HG03175 (cell line): Measurements from ENCODE around the gene PHKB.

ENCODE experiments used
- ATAC-seq: cut with Tn5 transposase; IDR thresholded peaks from one replicate; pipeline ENCODE4 v1.9.1; 2021; ENCODE audit warnings: mild to moderate bottlenecking, moderate library complexity; ENCODE audit not compliant: unreplicated experiment

PHKB gene

GRCh38 chr16:47722046-47722445 lies 260.9 kb downstream of the PHKB start:
- ATAC-seq: no peak

- no peak for ATAC-seq
These were observed 263.1 kb downstream of the PHKB start for GRCh38 chr16:47724115-47724785.

- ATAC-seq: no peak
These were observed 264.1 kb downstream of the PHKB start for GRCh38 chr16:47725188-47725695.

- ATAC-seq: no peak
These were observed 265.0 kb downstream of the PHKB start for GRCh38 chr16:47726031-47726675.

DNA sequence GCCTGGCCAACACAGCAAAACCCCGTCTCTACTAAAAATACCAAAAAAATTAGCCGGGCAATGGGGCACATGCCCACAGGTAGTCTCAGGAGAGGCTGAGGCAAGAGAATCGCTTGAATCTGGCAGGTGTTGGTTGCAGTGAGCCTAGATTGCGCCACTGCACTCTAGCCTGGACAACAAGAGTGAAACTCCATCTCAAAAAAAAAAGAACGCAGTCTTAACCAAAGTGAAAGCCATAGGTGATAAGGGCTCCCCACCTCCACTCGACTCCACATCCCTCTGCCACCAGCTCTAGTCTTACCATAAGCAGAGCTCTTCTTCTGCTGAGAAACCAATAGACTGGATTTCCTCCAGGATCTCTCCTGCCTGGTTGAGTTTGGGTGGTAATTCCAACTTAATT lies 266.0 kb downstream of the PHKB start:
- ATAC-seq: no peak

DNA sequence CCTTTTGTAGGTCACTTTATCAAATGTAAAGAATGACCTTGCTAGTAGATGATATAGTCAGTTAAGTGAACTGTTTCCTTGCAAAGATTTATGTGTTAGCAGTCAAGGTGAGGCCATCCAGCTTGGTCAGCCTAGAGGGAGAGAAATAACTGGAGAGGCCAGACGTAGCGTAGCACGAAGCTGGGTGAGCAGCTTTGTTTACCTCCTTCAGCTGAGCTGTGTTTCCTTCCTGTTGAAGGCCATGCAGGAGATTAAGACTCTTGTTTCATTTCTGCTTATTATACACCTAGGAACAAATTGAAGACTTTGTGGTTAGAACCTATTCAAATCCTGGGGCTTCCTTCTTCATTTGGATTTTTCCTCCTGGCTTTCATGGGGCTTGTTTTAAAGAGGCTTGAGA lies 267.1 kb downstream of the PHKB start:
- ATAC-seq: no peak

DNA sequence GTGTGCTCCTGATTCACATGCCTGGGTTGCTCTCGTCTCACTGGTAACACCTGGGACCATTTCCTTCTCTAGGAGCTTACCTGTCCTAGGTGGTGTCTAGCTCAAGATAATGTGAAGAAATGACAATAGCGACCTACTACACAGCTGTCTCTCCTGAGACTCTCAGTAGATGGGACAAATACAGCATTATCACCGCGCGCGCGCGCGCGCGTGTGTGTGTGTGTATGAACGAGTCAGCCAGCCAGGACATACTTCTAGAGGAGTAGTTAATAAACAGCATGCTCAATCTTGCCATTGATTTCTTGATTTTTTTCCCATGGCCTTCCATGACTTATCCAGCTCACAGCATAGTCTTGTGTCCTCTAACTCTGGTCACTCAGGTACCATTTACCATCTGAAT lies 268.6 kb downstream of the PHKB start:
- no peak for ATAC-seq

DNA sequence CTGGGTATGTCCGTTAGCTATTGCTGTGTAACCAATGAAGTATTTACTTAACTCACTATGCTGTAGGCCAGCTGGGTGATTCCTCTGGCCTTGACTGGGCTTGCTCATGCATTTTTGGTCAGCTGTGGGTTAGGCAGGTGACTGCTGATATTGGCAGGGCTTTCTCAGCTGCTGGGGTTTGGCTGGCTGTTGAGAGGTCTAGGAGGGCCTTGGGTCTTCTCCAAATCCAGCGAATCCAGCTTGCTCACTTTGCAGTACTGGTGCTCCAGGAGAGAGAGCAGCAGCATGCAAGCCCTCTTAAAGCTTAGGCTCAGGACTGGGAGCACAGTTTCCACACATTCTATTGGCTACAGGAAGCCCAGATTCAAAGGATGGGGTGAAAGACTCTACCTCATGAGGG lies 270.1 kb downstream of the PHKB start:
- ATAC-seq: no peak

DNA sequence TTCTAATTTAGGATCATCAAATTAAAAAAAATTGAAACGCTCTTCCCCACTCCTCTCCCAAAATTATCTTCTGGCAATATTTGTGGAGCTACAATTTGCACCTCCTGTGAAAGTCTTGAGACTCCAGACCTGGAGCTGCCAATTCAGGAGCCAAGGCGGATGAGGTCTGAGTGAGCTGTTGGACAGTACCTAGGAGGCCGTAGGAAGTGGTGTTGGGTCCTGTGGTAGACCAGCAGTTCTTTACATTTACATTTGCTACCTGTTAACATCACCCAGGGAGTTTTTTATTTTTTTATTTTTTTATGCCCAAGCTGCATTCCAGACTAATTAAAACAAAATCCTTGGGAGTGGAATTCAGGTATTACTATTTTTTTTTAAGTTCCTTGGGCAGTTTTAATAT lies 271.0 kb downstream of the PHKB start:
- no peak for ATAC-seq

- no peak for ATAC-seq
These were observed 271.5 kb downstream of the PHKB start for GRCh38 chr16:47732523-47733111.

DNA sequence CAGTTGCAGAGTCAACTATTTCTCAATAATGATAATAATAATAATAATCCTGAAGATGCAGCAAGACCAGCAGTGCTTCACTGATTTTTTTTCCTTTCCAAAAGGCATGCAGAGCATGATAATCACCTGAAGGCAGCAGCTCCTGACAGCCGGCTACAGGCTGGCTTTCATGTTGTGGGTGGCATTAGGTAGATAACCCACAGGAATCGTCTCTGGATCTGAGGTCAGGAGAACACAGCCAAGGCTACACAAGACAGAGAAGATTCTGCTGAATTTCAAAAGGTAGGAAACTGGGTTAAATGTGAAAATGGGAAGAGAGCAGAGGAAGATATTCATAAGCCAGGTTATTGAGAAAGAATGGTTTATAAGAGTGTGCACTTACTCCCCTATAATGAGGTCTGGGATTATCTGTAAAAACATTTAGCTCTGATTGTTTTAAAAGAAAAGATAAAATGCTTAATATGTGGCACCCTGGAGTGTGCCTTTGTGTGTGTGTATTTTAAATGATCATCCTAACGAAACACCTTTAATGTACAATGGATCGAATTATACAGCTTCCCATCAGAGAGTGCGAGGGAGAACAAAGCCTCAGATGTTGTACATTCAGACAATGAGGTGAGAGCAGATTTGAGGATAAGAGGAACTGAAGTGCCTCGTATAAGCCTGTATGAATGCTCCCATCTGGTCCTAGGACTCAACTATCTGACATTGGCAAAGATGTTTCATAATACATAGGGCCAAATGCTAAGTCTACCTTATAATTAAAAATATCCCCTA lies 273.1 kb downstream of the PHKB start:
- no peak for ATAC-seq

GRCh38 chr16:47734987-47735594 lies 274.0 kb downstream of the PHKB start:
- ATAC-seq: no peak

DNA sequence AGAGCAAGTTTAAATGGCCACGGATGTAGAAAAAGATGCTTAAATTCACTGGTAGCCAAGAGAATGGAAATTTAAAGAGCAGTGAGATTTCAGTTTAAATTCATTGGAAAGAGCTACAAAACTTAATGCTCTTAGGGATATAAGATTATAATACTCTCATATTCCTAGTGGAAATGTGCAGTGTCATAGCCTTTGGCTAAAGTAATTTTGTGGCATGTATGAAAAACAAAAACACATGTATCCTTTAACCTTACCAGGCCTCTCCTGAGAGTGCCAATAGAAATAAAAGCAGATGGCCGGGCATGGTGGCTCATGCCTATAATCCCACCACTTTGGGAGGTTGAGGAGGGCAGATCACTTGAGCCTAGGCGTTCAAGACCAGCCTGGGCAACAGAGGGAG lies 289.2 kb downstream of the PHKB start:
- no peak for ATAC-seq
